Measurements from ENCODE around the gene PRR7.
A peak's percentile ranks its signal among the peaks of the same experiment; 100 is the strongest.
"Not testable (repeated sequence)": the region's sequence is repeated elsewhere in the genome, so short reads cannot be mapped to it uniquely, and the experiment has no call there.

Gene PRR7

DNA sequence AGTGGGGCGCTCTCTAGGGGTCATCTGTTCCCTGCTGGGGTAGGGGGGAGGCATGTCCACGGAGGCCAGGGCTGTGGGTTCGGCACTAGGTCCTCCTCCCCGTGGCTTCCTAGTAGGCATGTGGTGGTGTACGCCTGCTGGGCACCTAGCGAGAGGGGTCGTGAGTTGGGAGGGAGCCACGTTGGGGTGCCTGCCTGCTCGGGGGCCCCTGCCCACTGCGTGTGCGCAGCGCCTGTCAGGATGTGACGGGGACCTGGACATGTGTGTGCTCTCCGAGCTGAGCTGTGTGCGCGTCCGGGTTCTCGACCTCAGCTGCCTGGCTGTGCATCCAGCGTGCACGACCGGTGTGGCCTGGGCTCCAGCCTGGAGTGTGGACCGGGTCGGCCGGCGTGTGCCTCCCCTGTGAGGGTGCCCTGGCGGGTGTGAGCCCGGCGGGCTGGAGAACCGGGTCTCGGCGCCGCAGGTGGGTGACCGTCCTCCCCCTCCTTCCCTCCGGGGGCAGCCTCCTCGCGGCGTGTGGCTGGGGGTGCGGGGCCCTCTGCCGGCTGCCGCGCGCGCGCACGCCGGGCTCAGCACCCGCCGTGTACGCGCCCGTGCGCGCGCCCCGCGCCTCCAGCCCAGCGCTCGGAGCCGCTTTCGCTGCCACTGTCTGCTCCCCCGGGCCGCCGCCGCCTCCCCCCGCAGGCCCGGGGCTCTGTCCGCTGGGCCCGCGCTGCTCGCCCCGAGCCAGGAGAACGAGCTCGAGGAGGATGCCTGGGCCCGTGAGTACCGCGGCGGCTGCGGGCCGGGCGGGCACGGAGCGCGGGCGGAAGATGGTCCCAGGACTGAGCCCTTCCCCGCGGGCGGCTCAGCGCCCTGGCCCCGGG lies at the start of gene PRR7:
PRR7 (plus strand) TSS at position 615 of the 866 bp plus-strand sequence. CDS start 8,254 bp downstream, outside the sequence.
- DNase-seq = no peak

- DNase-seq = no peak
These were observed 48.7 kb upstream of the PRR7 start for GRCh38 chr5:177397875-177398390.

- no peak for DNase-seq
These were observed 46.4 kb upstream of the PRR7 start, which contains the start of gene PFN3 for GRCh38 chr5:177399997-177400868. Gene PFN3, minus strand, starts transcription at chr5:177400661. Its CDS starts 85 bp downstream, at chr5:177400576.

DNA sequence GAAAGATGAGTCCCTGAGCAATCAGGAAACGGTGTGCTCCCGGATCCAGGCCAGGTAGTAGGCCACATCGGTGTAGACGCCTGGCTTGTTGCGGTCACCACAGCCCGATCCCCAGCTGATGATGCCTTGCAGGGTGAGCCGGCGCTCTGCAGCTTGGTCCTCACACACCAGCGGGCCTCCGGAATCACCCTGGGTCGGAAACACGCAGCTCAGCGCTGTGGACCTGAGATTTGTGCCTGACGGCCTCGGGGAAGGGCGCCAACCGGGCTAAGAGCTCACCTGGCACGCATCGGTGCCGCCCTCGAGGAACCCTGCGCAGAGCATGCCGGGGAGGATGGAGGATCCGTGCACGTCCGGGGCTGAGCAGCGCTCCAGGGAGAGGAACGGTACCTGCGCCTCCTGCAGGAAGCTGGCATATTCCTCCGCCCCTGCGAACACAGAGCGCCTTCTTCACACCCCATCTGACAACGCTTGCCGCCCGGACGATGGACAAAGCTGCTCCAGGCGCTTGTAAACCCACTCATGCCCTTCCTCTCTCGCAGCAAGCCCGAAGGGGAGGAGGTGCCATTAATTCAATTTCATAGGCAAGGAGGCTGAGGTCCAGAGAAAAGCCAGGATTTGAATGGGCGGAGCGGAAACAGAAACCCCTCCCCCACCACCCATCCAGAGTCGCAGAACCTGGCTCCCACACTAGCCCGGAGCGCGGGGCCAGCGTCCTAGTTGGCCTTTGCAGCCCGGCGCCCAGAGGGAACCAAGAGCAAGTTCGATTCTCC lies 44.2 kb upstream of the PRR7 start:
- DNase-seq = no peak

- no peak for DNase-seq
These were observed 43.4 kb upstream of the PRR7 start for GRCh38 chr5:177403102-177403791.

DNA sequence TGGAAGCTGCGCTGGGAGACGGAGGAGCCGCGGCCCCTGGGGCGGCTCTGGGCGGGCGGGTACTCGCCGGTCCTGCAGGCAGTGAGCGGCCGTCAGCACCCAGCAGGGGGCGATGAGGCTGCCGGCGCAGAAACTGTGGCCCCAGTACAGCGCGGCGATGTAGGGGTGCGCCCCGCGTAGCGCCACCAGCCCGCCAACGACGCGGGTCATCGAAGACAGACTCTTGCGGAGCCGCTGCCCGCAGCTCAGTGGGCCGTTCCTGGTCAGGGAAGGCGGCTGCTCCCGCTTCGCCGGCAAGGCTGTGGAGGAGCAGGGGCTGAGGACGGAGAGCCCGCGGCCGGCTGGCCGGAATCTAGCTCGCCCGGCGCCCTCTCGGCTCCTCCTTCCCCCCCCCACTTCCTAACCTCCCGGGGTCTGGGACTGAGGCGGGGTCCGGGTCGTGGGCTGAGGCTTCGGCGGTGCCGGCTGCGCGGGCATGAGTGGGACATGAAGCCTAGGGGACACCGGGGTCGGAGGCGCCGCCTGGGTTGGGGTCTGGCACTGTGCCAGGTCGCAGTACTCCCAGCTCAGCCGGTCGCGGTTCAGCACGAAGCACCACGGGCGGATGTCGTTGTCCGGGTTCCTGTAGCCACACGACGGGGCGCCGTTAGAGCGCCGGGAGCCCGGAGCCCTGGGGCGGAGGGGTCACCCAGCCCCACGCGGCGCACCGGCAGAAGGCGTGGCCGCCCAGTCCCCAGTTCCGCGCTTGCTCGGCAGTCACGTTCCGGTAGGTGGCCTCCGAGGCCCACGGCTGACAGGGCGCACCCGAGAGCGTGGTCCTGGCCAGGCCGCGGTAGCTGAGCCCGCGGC lies 42.6 kb upstream of the PRR7 start:
- DNase-seq = peak; percentile 67

- DNase-seq = no peak
These were observed 41.9 kb upstream of the PRR7 start for GRCh38 chr5:177404641-177405179.

- DNase-seq = no peak
These were observed 41.3 kb upstream of the PRR7 start for GRCh38 chr5:177405312-177405711.

DNA sequence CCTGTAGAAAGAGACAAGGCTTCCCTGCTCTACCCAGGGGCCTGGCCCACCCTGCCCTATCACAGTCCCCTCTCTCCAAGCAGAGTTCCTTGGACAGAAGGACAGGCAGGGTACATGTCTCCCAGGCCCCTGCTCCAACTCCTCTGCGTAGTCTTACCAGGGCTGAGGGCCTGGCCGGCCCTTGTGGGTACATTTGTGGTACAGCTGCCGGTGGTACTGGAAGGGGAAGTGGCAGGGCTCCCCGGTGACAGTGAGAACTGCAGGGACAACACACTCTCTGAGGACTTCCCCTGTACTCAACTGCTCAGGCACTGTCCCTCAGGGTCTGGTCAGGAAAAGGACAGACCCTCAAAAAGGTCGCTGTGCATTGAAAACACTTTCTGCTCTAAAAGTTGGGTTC lies 40.8 kb upstream of the PRR7 start:
- DNase-seq = no peak

GRCh38 chr5:177409043-177409801 lies 37.4 kb upstream of the PRR7 start, which contains the start of gene F12:
Gene F12, minus strand, starts transcription at chr5:177409564. Its CDS starts 37 bp downstream, at chr5:177409527.
- DNase-seq = no peak

DNA sequence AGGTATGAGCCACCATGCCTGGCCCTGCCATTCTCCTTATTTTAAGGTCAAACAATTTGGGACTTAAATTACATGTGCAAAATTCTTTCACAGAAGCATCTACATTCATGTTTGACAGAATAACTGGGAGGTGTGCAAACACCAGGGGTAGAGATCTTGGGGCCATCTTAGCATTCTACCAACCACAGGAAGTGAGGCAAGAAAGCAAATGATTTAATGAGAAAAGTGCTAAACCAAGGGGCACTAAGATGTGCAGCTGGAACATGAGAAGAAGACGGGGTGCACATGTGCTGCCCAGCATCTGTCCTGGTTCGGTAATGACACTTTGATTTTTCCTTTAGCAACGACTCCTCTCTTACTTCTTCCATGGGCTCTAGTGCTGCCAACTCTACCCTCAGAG lies 36.0 kb upstream of the PRR7 start:
- DNase-seq = no peak

DNA sequence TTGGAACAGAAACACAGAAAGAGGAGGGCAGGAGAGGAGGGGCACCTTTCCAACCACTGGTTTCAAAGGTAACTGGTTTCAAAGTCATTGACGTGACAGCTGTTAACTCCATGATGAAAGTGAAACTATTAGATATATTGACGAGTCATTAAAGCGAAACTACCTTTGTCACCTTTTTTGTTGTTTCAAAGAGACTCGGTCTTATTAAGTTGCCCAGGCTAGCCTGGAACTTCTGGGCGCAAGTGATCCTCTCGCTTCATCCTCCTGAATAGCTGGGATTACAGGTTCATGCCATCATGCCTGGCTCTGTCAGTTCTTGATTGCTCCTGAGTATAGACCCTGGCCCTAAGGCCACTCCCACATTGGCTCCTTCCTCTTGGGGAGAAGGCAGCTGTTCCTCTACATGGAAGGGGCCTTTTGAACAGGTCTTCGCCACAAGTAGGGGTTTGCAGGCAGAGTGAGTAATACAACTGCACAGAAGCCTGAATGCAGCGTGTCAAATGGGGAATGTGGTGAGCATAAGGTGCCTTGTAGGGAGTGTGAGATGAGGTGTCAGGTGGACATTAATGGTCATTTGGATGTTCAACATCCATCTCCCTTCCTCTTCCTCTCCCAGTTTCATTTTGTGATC lies 33.9 kb upstream of the PRR7 start:
- DNase-seq = no peak

- DNase-seq = no peak
These were observed 32.1 kb upstream of the PRR7 start for GRCh38 chr5:177414481-177414880.

GRCh38 chr5:177417081-177417480 lies 29.5 kb upstream of the PRR7 start:
- DNase-seq = not testable (repeated sequence)

DNA sequence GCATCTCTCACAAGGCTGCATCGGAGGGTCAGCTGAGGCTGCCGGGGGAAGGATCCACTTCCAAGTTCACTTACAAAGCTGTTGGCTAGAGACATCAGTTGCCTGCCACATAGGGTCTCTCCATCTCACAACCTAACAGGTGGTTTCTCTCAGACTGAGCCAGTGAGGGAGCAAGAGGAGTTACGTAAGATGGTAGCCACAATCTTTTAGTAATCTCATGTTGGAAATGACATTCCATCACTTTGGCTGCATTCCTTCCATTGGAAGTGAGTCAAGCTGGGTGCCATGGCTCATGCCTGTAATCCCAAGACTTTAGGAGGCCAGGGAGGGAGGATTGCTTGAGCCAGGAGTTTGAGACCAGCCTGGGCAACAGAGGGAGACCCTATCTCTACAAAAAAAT lies 27.6 kb upstream of the PRR7 start:
- DNase-seq = no peak

- not testable (repeated sequence) for DNase-seq
These were observed 26.1 kb upstream of the PRR7 start for GRCh38 chr5:177420472-177420871.

GRCh38 chr5:177421062-177421798 lies 25.4 kb upstream of the PRR7 start:
- no peak for DNase-seq

GRCh38 chr5:177423671-177424070 lies 22.9 kb upstream of the PRR7 start:
- DNase-seq = no peak
